GM12873 (cell line): ENCODE data around the gene NLGN4Y.

Source experiments
- CTCF ChIP-seq: IDR thresholded peaks from 2 replicates; pipeline ENCODE4 v1.5.1; 2012; ENCODE audit warnings: low read depth, mild to moderate bottlenecking, moderate library complexity, low read length, control low read depth; ENCODE audit not compliant: insufficient read depth; ENCODE audit errors: missing control alignments

Gene NLGN4Y

GRCh38 chrY:14762903-14763302 lies 238.6 kb downstream of the NLGN4Y start:
- TF ChIP-seq CTCF: no peak

- no peak for TF ChIP-seq CTCF
Observed at GRCh38 chrY:14763600-14763999, 239.3 kb downstream of the NLGN4Y start.

- TF ChIP-seq CTCF: no peak
Observed at GRCh38 chrY:14778208-14778607, 253.9 kb downstream of the NLGN4Y start.

GRCh38 chrY:14793104-14793503 lies 268.8 kb downstream of the NLGN4Y start:
- TF ChIP-seq CTCF: no peak

- TF ChIP-seq CTCF: no peak
Observed at GRCh38 chrY:14793674-14794073, 269.3 kb downstream of the NLGN4Y start.

- TF ChIP-seq CTCF: no peak
Observed at GRCh38 chrY:14798010-14798409, 273.7 kb downstream of the NLGN4Y start.

- TF ChIP-seq CTCF: no peak
Observed at GRCh38 chrY:14801096-14801495, 276.8 kb downstream of the NLGN4Y start.
